Measurements from ENCODE around the gene ZNF219. TPM values are rescaled to one million over a fixed set of nuclear protein-coding genes. Genes with fewer than 3 reads are reported as not detected.
A peak's percentile ranks its signal among the peaks of the same experiment; 100 is the strongest.

The ZNF219 gene
- total RNA-seq, 1 experiment from 2014 or later: 84.5 TPM

DNA sequence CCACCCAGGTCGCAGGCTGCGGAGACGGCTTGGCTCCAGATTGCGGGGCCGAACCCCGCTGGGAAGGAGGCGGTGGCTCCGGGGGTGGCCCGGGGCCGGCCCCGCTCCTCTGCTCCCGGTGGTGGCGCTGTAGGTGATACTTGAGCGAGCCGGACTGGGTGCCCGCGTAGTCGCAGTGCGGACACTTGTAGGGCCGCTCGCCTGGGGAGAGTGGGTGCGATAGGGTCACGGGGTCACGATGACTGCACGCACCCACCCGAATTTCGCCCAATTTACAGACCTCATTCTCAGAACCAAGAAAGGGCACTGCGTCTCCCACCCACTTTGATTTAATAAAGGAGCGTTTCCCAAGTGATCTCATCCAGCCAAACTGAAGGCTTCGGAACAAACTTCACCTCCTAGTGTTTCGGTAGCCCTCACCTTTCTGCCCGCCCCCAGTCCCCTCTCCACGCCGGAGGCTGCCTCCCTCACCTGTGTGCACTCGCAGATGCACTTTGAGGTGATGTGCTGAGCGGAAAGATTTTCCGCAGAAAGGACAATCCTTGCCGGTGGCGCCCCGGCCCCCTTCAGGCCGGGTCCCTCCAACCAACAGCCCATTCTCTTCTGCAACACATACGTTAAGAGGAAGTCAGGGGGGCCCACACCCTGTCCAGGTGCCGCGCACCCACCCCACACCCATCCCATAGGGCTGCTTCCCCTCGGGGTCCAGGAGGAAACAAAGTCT, 7.4 kb downstream of the ZNF219 start:
- H2AFZ ChIP-seq (ENCODE audit: low read length): no peak overlapping the region
- H3K27ac ChIP-seq (ENCODE audit: insufficient read length, low read depth, low read length): no peak overlapping the region
- no peak overlapping the region for H3K18ac ChIP-seq (ENCODE audit: insufficient read length, low read depth, low read length)
- no peak overlapping the region for H3K4ac ChIP-seq (ENCODE audit: low read depth, low read length)
- H3K14ac ChIP-seq (ENCODE audit: insufficient read depth, low read length): no peak overlapping the region
- H2BK12ac ChIP-seq (ENCODE audit: insufficient read length, low read depth, low read length): no peak overlapping the region
- H4K8ac ChIP-seq (replicated peaks; ENCODE audit: insufficient read length, low read depth, low read length): no peak overlapping the region
- DNase-seq: no peak
- H2BK20ac ChIP-seq (ENCODE audit: low read depth, low read length, poor library complexity, severe bottlenecking): no peak overlapping the region
- Mint-ChIP-seq H3K4me1 (peaks cover 57% of the 10 kb centered on the region in 2 experiments), H3K9me3 (no peaks in the 10 kb centered on the region; a peak in 3 of 5 replicates), H3K27me3 (ENCODE audit: low read depth) (peaks cover 2% of the 10 kb centered on the region), H3K4me3 (peak overlapping the region in 1 of 2 experiments; percentile 22; a peak in 2 of 5 replicates), H3K27ac (peak overlapping the region; percentile 11 to 93 (median 81); a peak in 4 of 7 replicates), H3K36me3 (ENCODE audit: insufficient read depth in 1 of 3, low read depth in 3 of 3) (peaks cover 48 to 66% (median 62%) of the 10 kb centered on the region in 3 experiments)
- TF ChIP-seq, protein P1, sequence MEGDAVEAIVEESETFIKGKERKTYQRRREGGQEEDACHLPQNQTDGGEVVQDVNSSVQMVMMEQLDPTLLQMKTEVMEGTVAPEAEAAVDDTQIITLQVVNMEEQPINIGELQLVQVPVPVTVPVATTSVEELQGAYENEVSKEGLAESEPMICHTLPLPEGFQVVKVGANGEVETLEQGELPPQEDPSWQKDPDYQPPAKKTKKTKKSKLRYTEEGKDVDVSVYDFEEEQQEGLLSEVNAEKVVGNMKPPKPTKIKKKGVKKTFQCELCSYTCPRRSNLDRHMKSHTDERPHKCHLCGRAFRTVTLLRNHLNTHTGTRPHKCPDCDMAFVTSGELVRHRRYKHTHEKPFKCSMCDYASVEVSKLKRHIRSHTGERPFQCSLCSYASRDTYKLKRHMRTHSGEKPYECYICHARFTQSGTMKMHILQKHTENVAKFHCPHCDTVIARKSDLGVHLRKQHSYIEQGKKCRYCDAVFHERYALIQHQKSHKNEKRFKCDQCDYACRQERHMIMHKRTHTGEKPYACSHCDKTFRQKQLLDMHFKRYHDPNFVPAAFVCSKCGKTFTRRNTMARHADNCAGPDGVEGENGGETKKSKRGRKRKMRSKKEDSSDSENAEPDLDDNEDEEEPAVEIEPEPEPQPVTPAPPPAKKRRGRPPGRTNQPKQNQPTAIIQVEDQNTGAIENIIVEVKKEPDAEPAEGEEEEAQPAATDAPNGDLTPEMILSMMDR (conservative IDR thresholded peaks at IDR 0.05): no peak
- no peak overlapping the region for H3T11ph ChIP-seq (ENCODE audit: low read length)
- no peak overlapping the region for H3K4me2 ChIP-seq (ENCODE audit: insufficient read depth, insufficient read length, low read length)
- no peaks in the 10 kb centered on the region for H4K20me1 ChIP-seq (ENCODE audit: control insufficient read depth, insufficient read depth, insufficient read length)
- no peak overlapping the region for H2BK120ac ChIP-seq (ENCODE audit: low read depth, low read length, poor library complexity, severe bottlenecking)
- H3K27me3 ChIP-seq (ENCODE audit: insufficient read depth, low read length): no peaks in the 10 kb centered on the region
- 0 out of 2 replicates have a peak, but pooled peaks cover under 1% of the 10 kb centered on the region for H3K79me2 ChIP-seq (ENCODE audit: insufficient read depth, low read length)
- H2BK5ac ChIP-seq (ENCODE audit: insufficient read length, low read length): no peak overlapping the region
- peaks cover 8% of the 10 kb centered on the region for H3K4me1 ChIP-seq (ENCODE audit: insufficient read depth, low read length)
- H3K79me1 ChIP-seq (ENCODE audit: insufficient read depth, low read depth, low read length, poor library complexity, severe bottlenecking): no peaks in the 10 kb centered on the region
- H4K91ac ChIP-seq (ENCODE audit: insufficient read length, low read depth, low read length): no peak overlapping the region
- no peak overlapping the region for H3K56ac ChIP-seq (ENCODE audit: insufficient read length, low read depth, low read length)
- peaks cover 5% of the 10 kb centered on the region for H3K23me2 ChIP-seq (ENCODE audit: insufficient read length, low read depth, low read length, poor library complexity, severe bottlenecking)
- no peak overlapping the region for H2AK5ac ChIP-seq (ENCODE audit: insufficient read length, low read length)
- no CpG with 5 or more reads among the region's 45 CpGs for WGBS (ENCODE audit: extremely low coverage, insufficient read length, low lambda C conversion rate)
- no peak overlapping the region for H4K5ac ChIP-seq (ENCODE audit: insufficient read length, low read depth, low read length)
- H3K23ac ChIP-seq (ENCODE audit: insufficient read length, low read depth, low read length): no peak overlapping the region
- no peaks in the 10 kb centered on the region for H3K9me3 ChIP-seq (ENCODE audit: control insufficient read depth, low read depth, low read length)
- no peak overlapping the region for H2BK15ac ChIP-seq (ENCODE audit: low read depth, low read length)
- H3K9ac ChIP-seq (ENCODE audit: extremely low read depth, insufficient read length, low read length): no peak overlapping the region

All from H9 (cell line).